ENCODE measurements around the gene TELO2.

The TELO2 gene

DNA sequence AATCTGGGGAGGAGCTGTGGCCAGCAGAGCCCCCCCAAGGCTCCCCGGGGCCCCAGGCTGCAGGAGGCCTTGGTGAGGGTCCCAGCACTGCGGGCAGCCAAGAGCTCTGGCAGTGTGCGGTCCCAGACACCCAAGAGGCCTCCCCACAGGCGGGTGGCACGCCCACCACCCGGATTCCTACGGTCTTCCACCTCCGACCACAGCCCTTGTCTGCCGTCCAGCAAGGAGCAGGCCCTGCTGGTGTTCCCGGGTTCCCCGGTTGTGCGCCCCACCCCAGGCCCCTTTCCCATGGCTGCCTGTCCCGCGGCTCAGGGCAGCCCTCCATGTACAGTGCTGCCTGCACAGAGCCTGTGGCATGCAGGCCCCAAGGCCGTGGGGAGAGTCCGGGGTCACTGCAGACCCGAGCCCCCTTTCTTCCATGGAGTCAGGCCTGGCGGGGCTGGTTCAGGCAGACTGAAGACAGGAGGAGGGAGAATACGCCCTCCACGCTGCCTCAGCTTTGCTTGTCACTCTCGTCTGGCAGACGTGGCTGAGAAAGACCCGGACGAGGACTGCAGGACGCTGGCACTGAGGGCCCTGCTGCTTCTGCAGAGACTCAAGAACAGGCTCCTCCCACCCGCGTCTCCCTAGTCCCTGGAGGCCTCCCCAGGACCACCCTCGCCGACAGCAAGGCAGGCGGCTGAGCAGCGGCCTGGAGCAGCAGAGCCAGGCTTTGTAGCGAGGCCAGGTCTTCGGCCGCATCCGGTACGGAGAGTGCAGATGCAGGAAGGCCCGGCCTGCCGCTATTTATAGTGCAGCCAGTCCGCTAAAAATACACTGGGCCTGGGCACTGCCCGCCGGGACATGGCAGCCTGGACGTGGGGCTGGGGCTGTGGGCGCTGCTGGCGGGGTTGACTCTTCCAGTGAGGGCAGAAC is 16.4 kb downstream of the TELO2 start:
- DNase-seq (ENCODE audit: extremely low read depth, low read depth), result no peak
- TF ChIP-seq, protein P1, sequence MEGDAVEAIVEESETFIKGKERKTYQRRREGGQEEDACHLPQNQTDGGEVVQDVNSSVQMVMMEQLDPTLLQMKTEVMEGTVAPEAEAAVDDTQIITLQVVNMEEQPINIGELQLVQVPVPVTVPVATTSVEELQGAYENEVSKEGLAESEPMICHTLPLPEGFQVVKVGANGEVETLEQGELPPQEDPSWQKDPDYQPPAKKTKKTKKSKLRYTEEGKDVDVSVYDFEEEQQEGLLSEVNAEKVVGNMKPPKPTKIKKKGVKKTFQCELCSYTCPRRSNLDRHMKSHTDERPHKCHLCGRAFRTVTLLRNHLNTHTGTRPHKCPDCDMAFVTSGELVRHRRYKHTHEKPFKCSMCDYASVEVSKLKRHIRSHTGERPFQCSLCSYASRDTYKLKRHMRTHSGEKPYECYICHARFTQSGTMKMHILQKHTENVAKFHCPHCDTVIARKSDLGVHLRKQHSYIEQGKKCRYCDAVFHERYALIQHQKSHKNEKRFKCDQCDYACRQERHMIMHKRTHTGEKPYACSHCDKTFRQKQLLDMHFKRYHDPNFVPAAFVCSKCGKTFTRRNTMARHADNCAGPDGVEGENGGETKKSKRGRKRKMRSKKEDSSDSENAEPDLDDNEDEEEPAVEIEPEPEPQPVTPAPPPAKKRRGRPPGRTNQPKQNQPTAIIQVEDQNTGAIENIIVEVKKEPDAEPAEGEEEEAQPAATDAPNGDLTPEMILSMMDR (IDR thresholded peaks at IDR 0.05; ENCODE audit: low read depth, low read length), result no peak

DNA sequence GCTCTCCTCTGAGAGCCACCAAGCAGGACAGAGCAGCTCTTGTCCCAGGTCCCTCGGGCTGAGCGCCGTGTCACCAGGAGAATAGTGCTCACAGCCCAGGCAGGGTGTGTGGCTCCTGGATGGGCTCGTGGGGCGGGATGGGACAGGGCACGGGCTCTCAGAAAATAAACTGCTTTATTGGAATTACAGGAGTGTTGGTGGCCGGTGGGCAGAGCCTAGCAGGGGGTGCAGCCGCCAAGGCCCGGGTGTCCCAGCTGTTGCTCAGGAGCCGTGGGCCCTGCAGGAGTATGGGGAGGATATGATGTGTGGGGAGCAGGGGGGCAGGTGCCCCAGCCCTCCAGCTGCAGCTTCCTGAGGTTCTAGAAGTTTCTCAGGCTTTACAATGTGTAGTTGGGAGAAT is 17.1 kb downstream of the TELO2 start:
- TF ChIP-seq, protein P1 (IDR thresholded peaks at IDR 0.05; ENCODE audit: low read depth, low read length), result no peak

DNA sequence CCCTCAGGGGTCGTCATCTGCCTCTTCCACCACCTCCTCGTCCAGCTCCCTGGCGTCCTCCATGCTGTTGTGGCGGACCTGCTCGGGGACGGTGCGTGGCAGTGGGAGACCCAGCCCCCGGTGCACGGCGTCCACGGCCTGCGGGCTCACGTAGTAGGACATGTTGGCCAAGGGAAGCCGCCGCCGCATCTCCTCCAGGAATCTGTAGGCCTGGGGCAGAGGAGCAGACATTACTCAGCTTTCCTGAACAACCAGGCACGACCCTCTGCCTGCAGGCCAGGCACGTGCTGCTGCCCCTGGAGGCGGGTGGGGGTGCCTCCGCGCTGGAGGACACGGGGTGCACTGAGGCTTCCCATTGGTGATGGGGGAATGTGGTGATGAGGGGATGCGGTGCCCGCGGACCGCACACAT is 17.8 kb downstream of the TELO2 start:
- DNase-seq (ENCODE audit: extremely low read depth, low read depth), result no peak
- TF ChIP-seq, protein P1 (IDR thresholded peaks at IDR 0.05; ENCODE audit: low read depth, low read length), result no peak

More for the DNA sequence above, 17.1 kb downstream of the TELO2 start:
- DNase-seq (ENCODE audit: extremely low read depth, low read depth), result no peak

DNA sequence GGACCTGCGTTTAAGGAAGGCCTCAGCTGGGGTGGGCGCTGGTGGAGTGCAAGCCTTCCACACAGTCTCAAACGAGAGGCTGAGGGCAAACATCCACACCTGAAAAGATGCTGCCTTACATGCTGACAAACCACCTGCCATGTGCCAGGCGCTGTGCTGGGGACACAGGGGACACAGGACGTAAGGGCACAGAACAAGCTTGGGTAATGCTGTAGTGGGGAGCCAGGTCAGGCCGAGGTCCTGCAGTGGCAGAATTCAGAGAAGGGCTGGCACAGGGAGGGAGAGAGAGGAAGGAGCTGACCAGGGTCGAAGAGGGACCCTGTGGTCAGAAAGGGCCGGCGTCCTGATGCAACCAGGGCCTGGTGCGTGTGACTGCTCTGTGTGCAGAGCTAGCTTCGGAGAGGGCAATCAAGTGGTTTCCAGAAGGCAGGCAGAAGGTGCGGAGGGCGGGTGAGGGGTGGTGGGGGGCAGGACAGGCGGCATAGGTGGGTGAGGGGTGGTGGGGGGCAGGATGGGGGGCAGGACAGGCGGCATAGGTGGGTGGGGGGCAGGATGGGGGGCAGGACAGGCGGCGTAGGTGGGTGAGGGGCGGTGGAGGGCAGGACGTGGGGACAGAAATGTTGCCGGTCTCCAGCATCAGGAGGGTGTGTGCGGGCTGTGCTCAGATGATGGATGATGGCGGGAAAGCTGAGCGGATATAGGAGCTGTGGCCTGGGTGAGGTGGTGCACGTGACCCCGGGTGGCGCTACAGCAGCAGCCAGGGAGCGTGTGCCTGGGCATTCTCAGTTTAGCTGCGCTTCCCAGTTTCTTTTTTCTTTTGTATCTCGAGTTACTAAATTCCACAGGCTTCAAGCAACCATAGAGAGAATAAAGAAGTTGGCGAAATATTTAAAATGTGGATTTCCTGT is 18.8 kb downstream of the TELO2 start:
- TF ChIP-seq, protein P1 (IDR thresholded peaks at IDR 0.05; ENCODE audit: low read depth, low read length), result no peak

DNA sequence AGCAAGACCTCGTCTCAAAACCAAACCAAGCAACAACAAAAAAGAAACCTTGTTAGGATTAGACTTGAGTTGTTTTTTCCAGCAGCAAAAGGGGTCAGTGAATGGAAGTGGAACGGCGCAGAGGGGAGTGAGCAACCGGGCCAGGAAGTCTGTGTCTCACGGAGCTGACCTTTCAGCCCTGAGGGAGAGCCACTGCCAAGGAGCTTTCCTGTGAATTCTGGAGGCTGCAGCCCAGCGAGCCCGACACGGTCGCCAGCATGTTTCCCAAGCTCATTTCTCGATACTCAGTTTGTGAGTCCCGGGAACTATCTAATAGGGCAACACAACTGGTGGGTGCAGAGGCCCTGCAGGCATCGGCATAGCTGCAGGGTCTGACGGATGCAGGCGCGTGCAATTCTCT is 19.6 kb downstream of the TELO2 start:
- TF ChIP-seq, protein P1 (IDR thresholded peaks at IDR 0.05; ENCODE audit: low read depth, low read length), result no peak
- DNase-seq (ENCODE audit: extremely low read depth, low read depth), result no peak

More for the DNA sequence above, 18.8 kb downstream of the TELO2 start:
- DNase-seq (ENCODE audit: extremely low read depth, low read depth), result no peak

DNA sequence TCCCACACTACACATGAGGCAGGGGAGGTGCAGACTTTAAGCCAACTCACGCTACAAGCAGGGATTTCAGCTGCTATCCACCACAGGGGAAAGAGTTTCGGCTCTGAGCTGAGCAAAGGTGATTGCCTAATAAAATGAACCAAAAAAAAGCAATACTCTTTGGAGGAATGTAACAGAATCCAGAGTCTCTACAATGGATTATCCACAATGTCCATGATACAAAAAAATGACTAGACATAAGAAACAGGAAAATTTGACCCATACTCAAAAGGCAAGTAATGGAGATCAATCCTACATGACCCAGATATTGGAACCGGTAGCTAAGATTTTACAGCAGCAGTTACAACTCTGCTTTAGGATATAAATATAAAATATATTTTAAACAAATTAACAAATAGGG is 21.3 kb downstream of the TELO2 start:
- no peak for DNase-seq (ENCODE audit: extremely low read depth, low read depth)
- TF ChIP-seq, protein P1 (IDR thresholded peaks at IDR 0.05; ENCODE audit: low read depth, low read length), result no peak

All from AG09319 (cell line).